Nephron progenitor cell (in vitro differentiated cells): ENCODE measurements around the gene SULT1C3.

Source experiments
- DNase-seq: peaks from one replicate; pipeline ENCODE4 v3.0.0; 2021
- H3K27ac Mint-ChIP-seq: 2 replicates; pipeline ENCODE4 v1.8.0; 2021; ENCODE audit warnings: mild to moderate bottlenecking, moderate library complexity, mixed read lengths
- H3K27me3 Mint-ChIP-seq: 2 replicates; pipeline ENCODE4 v1.8.0; 2021; ENCODE audit warnings: mild to moderate bottlenecking, low read depth, mixed read lengths; ENCODE audit not compliant: poor library complexity
- H3K36me3 Mint-ChIP-seq: 2 replicates; pipeline ENCODE4 v1.8.0; 2021; ENCODE audit warnings: low read depth, mixed read lengths
- H3K4me1 Mint-ChIP-seq: 2 replicates; pipeline ENCODE4 v1.8.0; 2021; ENCODE audit warnings: mixed read lengths
- H3K4me3 Mint-ChIP-seq: 2 replicates; pipeline ENCODE4 v1.8.0; 2021; ENCODE audit warnings: mild to moderate bottlenecking, moderate library complexity, mixed read lengths
- H3K9me3 Mint-ChIP-seq: 2 replicates; pipeline ENCODE4 v1.8.0; 2021; ENCODE audit warnings: mild to moderate bottlenecking, moderate library complexity, mixed read lengths
- CTCF ChIP-seq: fragments of 200-600 bp; sonication (generic); IDR thresholded peaks from 2 replicates; pipeline ENCODE4 v1.5.0; 2021; ENCODE audit warnings: antibody characterized with exemption

SULT1C3 gene

GRCh38 chr2:108229875-108230274 is 9.9 kb upstream of the SULT1C3 start:
- H3K4me1 Mint-ChIP-seq, result peaks cover 4% of the 10 kb centered on the region
- DNase-seq, result no peak
- peaks cover 4% of the 10 kb centered on the region for H3K27me3 Mint-ChIP-seq
- peaks cover 31% of the 10 kb centered on the region for H3K9me3 Mint-ChIP-seq
- H3K27ac Mint-ChIP-seq, result no peak overlapping the region
- no peak overlapping the region for H3K4me3 Mint-ChIP-seq
- no peak for TF ChIP-seq CTCF
- peaks cover 18% of the 10 kb centered on the region for H3K36me3 Mint-ChIP-seq

GRCh38 chr2:108235577-108235976 is 4.2 kb upstream of the SULT1C3 start:
- peaks cover 40% of the 10 kb centered on the region for H3K36me3 Mint-ChIP-seq
- no peak overlapping the region for H3K27ac Mint-ChIP-seq
- peaks cover 62% of the 10 kb centered on the region for H3K9me3 Mint-ChIP-seq
- H3K27me3 Mint-ChIP-seq, result no peaks in the 10 kb centered on the region
- H3K4me1 Mint-ChIP-seq, result no peaks in the 10 kb centered on the region
- no peak for DNase-seq
- TF ChIP-seq CTCF, result no peak
- no peak overlapping the region for H3K4me3 Mint-ChIP-seq

- H3K36me3 Mint-ChIP-seq, result peaks cover 44% of the 10 kb centered on the region
Measured at GRCh38 chr2:108236676-108237335, 3.0 kb upstream of the SULT1C3 start.

GRCh38 chr2:108240966-108241365 is 1.2 kb downstream of the SULT1C3 start:
- Mint-ChIP-seq H3K27me3 (no peaks in the 10 kb centered on the region), H3K27ac (no peak overlapping the region), H3K36me3 (peaks cover 32% of the 10 kb centered on the region), H3K9me3 (peaks cover 66% of the 10 kb centered on the region), H3K4me1 (no peaks in the 10 kb centered on the region), H3K4me3 (no peak overlapping the region)
- no peak for TF ChIP-seq CTCF
- DNase-seq, result no peak

More at GRCh38 chr2:108236676-108237335, 3.0 kb upstream of the SULT1C3 start:
- DNase-seq, result no peak
- TF ChIP-seq CTCF, result no peak
- Mint-ChIP-seq H3K27me3 (no peaks in the 10 kb centered on the region), H3K4me3 (no peak overlapping the region), H3K4me1 (no peaks in the 10 kb centered on the region), H3K9me3 (peaks cover 70% of the 10 kb centered on the region), H3K27ac (no peak overlapping the region)

GRCh38 chr2:108243566-108243965 is 3.8 kb downstream of the SULT1C3 start:
- Mint-ChIP-seq H3K27me3 (no peaks in the 10 kb centered on the region), H3K4me3 (no peak overlapping the region), H3K9me3 (peaks cover 48% of the 10 kb centered on the region), H3K4me1 (no peaks in the 10 kb centered on the region), H3K27ac (no peak overlapping the region), H3K36me3 (peaks cover 18% of the 10 kb centered on the region)
- no peak for DNase-seq
- TF ChIP-seq CTCF, result no peak

GRCh38 chr2:108244667-108245414 is 5.1 kb downstream of the SULT1C3 start:
- Mint-ChIP-seq H3K4me1 (no peaks in the 10 kb centered on the region), H3K27ac (no peak overlapping the region), H3K4me3 (no peak overlapping the region), H3K27me3 (no peaks in the 10 kb centered on the region), H3K9me3 (peaks cover 46% of the 10 kb centered on the region), H3K36me3 (peaks cover 17% of the 10 kb centered on the region)
- DNase-seq, result no peak
- no peak for TF ChIP-seq CTCF
